GM23338 (cell line): ENCODE data around the gene WNT6.
A peak's percentile ranks its signal among the peaks of the same experiment; 100 is the strongest.

Experiments used
- CREB1 ChIP-seq: fragments of 250-450 bp; sonication (Bioruptor Pico); IDR thresholded peaks from 2 replicates; pipeline ENCODE4 v1.5.0; 2020; ENCODE audit warnings: low read depth, mild to moderate bottlenecking, moderate library complexity
- CTCF ChIP-seq, 2 experiments: fragments of 200-600 bp in 1 of 2; sonication (generic) in 1 of 2; conservative IDR thresholded peaks; 2 replicates each; pipeline versions ENCODE4 v1.5.1 to v1.6.1; 2016 to 2017; ENCODE audit warnings: antibody characterized with exemption in 2 of 2, low read depth in 2 of 2, mild to moderate bottlenecking in 2 of 2, moderate library complexity in 1 of 2
- EZH2phosphoT487 ChIP-seq: fragments of 200-600 bp; sonication (generic); IDR thresholded peaks from one replicate; pipeline ENCODE4 v1.8.1; 2018; ENCODE audit warnings: antibody characterized with exemption; ENCODE audit not compliant: unreplicated experiment
- REST ChIP-seq: IDR thresholded peaks from one replicate; pipeline ENCODE4 v1.6.1; 2018; ENCODE audit warnings: antibody characterized with exemption; ENCODE audit not compliant: unreplicated experiment

- peak in 1 of 2 experiments; percentile 66; a peak in 3 of 4 replicates for TF ChIP-seq CTCF (conservative IDR thresholded peaks at IDR 0.05; ENCODE audit: low read depth in 2 of 2)
- peak; percentile 97 for TF ChIP-seq EZH2phosphoT487
- TF ChIP-seq CREB1 (CRISPR knock-in tag) = no peak
- no peak for TF ChIP-seq REST
Measured at GRCh38 chr2:218892693-218893348, 33.2 kb downstream of the WNT6 start.
